Astrocyte of the hippocampus (primary cell): ENCODE results near the gene MUCL3.
"Not testable (repeated sequence)": the region's sequence is repeated elsewhere in the genome, so short reads cannot be mapped to it uniquely, and the experiment has no call there.

Experiments used
- DNase-seq: peaks from one replicate; pipeline ENCODE4 v3.0.0; 2011; ENCODE audit warnings: low read depth, low spot score

MUCL3 gene

DNA sequence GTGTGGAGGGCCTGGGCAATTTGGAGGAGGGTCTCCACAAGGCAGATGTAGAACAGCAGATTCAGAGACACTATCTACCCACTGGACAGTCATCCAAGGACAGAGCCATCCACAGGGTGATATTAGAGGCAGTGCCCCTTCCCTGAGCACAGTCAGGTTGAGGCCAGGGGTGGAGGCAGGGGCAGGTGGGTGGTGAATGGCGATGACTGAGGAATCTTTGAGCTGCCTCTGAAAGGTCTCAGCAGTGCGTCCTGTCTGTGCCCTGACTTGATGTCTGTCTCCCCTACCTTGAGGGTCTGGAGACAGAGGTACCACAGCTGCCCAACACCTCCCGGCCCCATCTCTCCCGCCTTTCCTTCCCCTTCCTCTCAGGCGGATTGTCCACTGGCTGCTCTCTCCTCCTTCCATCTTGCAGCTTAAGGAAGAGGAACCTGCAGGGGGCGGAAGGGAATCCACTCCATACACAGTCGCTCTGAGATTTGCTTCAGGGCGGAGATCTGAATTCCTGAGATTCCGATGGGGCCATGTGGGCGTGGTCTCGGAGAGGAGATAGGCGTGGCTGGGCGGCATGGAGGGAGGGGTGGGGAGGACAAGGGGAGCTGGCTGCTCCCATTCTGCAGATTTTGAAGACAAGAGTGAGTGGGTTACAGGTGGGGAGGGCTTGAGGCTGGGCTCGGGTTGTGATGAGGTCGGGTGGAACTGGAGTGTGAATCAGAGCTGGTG, 1.7 kb downstream of the MUCL3 start:
- peak; percentile 90 for DNase-seq

DNA sequence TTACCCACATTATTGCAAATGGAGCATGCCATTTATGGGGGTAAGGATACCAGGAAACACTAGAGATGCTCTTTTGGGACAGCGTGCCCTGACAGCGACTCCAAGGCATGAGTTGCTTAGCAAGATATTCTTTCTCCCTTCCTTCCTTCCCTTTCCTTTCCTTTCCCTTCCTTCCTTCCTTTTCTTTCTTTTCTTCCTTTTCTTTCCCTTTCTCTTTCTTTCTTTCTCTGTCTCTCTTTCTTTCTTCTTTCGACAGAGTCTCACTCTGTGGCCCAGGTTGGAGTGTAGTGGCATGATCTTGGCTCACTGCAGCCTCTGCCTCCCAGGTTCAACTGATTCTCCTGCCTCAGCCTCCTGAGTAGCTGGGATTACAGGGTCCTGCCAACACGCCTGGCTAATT, 3.3 kb downstream of the MUCL3 start:
- no peak for DNase-seq

DNA sequence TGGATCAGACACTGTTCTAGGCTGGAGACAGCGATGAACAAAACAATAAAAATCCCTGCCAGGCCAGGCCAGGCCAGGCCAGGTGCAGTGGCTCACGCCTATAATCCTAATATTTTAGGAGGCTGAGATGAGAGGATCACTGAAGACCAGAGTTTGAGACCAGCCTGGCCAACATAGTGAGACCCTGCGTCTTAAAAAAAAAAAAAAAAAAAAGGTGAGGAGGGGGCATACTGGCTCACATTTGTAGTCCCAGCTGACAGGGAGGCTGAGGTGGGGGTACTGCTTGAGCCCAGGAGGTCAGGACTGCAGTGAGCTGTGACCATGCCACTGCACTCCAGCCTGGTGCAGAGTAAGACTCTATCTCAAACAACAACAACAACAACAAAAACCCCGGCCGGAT, 4.5 kb downstream of the MUCL3 start:
- DNase-seq = no peak

DNA sequence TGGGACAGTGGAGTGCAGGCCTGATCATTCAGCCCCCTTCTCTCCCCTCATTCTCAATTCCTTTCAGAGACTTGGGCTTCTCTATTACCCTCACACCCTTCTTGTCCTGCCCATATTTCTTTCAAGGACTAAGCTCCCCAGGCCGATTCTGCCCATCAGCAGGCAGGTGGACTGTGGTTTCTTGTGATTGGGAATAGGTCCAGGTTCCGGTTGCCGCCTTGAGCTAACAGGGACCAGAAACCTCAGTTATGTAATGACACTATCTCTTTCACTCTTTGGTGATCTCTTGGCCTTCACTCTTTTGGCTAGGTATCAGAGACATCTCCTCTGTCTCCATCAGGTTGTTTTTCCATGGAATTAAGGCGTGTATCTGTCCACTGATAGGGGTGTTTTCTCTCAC, 6.5 kb downstream of the MUCL3 start:
- no peak for DNase-seq

DNA sequence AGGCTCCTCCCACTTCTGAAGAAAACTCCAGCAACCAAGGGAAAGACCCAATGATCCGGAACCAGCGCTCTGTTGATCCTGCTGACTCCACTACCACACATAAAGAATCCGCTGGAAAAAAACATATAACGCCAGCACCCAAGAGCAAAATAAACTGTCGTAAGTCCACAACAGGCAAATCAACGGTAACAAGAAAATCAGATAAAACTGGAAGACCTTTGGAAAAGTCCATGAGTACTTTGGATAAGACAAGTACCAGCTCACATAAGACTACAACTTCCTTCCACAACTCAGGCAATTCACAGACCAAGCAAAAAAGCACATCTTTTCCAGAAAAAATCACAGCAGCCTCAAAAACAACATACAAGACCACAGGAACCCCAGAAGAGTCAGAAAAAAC, 8.0 kb downstream of the MUCL3 start:
- DNase-seq = no peak

DNA sequence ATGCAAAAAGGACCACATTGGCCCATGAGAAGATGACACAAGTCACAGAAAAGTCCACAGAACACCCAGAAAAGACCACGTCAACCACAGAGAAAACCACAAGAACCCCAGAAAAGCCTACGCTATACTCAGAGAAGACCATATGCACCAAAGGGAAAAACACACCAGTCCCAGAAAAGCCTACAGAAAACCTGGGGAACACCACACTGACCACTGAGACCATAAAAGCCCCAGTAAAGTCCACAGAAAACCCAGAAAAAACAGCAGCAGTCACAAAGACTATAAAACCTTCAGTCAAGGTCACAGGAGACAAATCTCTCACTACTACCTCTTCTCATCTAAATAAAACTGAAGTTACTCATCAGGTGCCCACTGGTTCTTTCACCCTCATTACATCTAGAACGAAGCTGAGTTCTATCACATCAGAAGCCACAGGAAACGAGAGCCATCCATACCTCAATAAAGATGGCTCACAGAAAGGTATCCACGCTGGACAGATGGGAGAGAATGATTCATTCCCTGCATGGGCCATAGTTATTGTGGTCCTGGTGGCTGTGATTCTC, 11.2 kb downstream of the MUCL3 start:
- DNase-seq = no peak

DNA sequence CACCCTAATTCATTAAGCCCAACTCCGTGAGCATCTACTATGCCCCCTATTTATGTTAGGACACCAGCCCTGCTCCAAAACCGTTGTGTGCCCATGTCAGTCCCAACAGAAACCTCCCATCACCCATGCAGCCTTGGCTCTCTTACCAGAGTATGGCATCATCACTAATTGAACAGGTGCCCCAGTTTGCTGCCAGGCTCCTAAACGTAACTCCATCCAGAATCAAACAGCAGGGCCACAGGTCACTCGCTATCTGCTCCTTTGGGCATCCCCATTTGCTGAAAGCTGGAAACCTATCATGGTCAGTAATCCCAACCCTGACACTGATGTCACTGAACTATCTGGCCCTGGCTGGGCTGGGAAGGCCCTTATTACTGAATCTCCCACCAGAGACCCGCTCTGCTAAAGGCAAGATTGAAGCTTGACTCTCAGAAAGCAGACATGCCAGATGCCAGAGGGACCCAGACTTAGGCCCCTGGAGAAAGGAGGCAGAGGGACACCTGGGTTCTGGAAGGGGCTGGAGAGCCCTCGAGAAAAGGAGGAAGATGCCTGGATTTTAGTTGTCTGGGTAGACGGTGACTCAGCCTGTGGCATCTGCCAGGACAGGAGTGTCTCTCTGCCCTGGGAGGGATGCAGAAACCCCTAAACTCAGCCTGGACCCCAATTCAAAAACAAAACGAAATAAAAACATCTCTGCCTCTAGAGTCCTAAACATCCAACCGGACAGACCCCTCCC, 14.0 kb downstream of the MUCL3 start:
- no peak for DNase-seq

DNA sequence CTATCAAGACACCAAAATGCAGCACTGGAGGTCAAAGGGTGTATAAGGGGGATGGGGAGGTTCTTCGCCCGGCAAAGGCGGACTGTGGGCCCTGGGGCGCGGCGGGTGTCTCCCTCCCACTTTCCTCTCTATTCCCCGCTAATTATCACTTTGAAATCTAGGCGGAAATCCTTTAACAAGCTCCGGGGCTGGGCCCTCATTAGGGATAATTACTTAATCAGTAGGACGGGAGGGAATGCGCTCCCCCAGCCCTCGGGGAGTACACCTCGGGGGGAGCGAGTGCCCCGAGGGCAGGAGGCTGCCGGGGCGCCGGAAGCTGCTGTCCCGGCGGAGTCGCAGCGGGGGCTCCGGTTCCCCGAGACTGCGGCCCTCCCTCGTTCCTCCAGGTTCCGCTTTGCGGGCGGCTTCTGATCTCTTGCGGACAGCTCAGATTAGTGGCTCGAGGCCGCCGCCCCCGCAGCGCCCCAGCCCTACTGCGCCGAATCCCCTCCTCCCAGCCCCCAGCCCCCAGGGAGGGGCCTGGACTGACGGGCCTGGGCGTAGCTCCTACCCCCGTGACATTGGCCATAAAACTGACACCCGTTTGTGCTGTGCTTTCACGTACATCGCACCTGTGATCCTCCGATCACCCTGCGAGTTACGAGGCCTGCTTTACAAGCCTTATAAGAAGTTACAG, 14.7 kb downstream of the MUCL3 start:
- DNase-seq = peak; percentile 57

DNA sequence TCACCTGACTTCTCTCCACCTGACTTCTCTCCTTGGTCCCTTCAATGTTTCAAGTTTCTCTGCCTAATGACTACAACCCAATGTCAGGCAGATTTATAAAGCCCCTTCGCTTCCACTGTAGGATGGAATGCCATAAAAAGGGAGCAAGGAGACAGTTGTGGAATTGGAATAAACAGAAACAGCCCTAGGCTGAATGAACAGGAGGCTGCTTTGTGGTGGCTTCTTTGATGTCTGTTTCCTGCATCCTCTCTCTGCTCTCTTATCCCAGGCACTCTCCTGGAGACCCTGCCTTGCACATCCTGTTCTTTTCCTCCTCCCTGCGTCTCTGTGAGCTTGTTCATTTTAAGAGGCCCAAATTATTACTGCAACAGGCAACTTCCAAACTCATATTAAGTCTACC, 16.9 kb downstream of the MUCL3 start:
- no peak for DNase-seq

DNA sequence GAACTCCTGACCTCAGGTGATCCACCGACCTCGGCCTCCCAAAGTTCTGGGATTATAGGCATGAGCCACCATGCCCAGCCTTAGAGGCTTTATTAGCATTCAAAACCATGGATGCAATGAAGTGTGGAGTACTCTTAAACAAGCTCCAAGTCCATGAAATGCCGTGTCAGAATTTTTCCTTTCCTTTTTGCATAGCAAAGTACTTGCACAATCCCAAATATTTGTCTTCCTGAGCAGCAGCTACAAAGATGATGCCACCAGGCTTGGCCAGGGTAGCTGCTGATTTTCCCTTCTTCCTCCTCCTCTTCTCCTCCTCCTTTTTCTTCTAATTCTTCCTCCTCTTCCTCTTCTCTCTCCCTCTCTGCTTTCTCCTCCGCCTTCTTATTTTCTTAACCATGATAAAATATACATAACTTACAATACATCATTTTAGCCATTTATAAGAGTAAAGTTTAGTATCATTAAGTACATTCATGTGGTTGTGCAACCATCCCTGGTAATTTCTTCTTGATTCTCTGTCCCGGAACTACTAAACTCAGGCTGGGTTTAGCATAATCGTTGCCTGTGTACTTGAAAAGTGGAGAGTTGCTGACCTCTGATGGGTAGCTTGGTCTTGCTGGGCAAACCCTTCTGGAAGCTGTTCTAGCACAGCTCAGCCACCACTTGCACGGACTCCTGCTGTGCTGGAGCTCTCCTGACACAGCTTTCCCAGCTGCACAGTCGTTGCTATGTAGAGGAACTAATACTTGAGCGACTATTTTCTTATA, 20.3 kb downstream of the MUCL3 start:
- DNase-seq = no peak

DNA sequence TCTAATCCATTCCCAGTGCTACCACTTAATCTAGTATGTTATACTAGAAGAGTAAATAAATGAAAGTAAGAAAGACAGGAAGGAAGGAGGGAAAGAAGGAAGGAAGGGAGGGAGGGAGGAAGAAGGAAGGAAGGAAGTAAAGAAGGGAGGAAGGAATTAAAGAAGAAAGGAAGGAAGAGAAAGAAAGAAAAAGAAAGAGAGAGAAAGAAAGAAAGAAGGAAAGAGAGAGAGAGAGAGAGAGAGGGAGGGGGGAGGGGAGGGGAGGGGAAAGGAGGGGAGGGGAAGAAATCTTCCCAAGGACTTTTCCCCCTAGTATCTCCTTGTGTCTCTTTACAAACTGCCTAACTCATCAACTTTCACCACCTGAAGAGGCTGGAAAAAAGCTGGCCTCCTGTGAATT, 21.9 kb downstream of the MUCL3 start:
- no peak for DNase-seq

DNA sequence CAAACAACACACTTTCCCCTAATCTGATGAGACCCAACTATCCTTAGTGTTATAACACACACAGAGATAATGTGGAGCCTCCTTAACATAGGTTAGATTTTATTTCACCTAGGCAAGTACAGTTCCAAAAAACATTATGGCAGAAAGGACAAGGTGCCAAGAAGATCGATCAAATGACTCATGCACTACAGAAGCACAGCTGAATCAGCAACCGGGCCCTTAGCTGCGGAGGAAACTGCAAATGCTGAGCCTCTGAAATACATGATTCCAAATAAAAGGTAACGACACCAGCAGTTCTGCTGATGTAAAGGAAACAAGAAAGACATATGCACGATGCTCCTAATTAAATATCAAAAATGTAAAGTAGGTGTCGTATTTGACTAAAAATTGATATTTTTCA, 22.9 kb downstream of the MUCL3 start:
- peak; percentile 61 for DNase-seq

DNA sequence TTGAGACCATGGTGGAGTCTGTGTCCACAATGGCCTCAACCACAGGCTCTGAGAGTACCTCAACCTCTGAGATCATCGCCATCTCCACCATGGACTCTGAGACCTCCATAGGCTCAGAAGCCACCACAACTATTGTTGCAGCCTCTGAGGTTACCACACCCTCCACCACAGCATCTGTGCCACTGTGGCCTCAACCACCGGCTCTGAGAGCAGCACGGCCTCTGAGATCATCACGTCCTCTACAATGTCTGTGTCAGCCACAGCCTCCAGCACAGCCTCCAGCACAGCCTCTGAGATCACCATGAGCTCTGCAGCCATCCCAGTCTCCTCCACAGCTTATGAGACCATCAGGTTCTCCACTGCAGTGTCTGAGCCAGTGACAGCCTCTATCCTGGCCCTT, 23.3 kb downstream of the MUCL3 start:
- DNase-seq = peak; percentile 29

DNA sequence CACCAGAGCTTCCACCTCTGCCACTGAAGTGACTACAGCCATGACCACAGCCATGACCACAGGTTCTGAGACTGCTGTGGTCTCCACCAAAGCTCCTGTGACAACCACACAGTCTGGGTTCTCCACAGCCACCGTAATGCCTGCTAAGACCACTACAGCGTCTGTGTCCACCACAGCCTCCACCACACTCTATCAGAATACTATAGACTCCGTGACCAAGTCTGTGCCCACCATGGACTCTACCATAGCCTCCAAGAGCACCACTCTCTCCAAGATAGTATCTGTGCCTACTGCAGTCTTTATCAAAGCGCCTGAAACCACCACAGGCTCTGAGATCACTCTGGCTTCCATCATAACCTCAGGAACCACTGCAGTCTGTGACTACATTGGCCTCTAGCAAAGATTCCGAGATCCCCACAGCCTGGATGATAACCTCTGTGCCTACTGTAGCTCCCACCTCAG, 24.4 kb downstream of the MUCL3 start:
- no peak for DNase-seq

DNA sequence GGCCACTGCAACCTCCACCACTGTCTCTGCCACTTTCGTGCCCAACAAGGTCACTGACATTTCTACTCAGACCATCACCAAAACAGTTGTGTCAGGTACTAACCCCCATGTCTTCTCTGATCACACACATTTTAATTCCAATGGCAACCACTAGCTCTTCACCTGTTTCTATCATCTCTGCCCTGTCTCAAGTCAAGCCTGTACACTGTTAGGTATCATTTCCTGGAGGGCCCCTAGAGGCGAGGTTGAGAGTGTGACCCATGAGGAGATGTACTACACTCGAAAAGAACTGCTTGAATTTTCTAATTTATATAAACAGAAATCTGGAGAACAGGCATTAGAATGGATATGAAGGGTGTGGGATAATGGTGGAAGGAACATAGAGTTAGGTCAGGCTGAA, 25.4 kb downstream of the MUCL3 start:
- no peak for DNase-seq

DNA sequence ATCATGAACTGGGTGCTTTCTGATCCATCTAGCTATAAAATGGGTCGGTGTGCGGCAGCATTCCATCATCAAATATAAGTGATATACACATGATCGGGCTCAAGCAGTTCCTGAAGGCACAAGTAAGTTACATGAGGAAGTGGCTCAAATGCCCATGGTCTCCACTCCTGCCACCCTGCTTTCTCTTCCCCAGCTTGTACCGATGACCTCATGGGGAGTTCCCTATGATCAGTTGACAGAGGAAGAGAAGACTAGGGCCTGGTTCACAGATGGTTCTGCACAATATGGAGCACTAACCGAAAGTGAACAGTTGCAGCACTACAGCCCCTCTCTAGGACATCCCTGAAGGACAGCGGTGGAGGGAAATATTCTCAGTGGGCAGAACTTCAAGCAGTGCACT, 28.4 kb downstream of the MUCL3 start:
- not testable (repeated sequence) for DNase-seq

DNA sequence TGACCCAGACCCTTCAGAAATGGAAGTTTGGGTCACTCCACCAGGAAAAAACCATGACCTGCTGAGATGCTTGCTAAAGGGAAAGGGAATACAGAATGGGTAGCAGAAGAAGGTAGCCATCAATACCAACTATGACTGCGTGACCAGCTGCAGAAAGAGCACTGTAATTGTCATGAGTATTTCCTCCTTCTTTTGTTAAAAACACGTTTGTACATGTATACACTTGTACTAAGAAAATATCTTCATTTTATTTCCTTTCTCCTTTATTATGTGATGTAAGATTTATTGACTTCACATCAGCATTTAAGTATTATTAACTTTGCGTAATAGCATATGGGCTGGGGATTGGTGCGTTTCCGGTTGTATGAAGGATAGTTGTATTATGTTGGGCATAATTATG, 30.2 kb downstream of the MUCL3 start:
- no peak for DNase-seq

DNA sequence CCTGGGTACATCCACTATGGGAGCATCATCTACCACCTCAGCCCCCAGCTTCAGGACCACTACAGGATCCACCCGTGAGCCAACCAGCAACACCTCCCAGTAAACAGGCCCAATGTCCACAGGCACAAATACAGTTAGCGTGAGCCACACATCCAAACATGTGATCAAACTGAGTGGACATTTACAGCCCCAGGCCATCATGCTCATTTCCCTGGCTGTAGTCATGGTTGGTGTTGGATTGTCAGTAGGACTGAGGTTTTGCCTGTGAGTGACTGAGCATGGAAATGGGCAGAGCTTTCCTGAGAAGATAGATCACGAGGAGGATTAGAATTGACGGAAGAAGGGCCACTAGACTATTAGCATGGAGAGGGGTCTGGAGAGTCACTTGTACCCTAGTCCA, 32.0 kb downstream of the MUCL3 start:
- DNase-seq = no peak

DNA sequence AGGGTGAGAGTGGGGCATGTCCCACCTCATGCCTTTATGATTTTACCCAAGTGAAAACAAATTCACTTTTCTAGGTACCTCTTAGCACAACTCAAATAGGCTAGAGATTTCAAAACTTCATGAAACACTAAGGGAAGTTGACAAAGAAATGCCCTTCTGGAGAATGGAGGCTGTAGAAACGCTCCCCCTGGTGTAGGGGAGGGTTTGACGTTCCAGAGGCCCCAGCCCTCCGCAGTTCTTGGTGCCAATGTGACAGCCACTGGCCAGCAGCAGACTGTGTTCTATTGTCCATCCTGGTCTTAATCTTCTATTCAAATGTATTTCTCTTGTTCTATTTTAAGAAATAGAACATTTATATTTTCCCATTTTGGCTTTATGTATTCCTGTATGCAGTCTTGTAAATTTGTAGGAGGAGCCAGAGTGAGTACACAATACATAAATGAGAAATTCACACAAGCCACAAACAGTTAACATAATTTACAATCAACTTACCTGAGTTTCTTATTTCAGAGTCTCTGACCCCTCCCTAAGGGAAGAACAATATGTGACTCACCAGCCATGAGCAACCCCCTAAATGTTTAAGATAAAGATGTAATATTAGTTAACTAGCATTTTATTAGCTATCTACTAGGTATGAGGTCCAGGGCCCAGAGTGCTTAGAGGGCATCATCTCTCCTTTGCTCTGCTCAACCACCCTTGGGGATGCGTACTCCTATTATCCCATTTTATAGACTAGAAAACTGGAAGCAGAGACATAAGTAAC, 33.9 kb downstream of the MUCL3 start:
- DNase-seq = no peak

DNA sequence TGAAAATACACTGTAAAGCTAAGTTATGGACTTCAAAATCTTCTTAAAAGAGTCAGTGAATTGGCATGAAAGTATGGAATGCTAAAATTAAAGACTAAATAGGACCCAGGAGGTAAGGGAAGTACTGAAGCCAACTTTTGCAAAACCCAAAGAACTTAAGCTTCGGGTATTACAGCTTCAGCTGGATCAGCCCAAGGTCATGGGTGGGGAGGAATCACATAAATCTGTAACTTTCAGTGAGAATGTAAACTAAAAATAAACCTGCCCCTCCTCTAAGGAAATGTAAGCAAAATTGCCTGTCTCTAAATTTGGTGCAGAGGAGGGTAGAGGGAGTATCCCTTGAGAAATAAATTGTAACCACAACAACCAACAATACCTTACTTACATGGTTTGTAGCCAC, 38.4 kb downstream of the MUCL3 start:
- no peak for DNase-seq

DNA sequence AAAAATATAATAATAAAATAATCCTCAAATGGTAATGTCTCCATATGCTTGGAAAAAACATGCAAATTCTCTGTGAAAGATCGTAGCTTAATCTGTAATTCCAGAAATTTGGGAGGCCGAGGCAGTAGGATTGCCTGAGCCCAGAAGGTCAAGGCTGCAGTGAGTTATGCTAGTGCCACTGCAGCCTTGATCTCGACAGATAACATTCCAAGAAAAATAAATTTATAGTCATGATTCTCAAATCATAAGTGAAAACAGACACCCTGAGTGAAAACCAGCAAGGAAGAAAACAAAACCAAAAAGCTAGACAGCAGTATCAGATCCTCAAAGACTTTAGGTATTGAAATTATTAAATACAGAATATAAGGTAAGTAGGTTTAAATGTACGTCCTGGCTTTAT, 38.9 kb downstream of the MUCL3 start:
- no peak for DNase-seq
